NCI-H460 (cell line): ENCODE results near the gene ARHGAP4. TPM values are rescaled to one million over a fixed set of nuclear protein-coding genes. Genes with fewer than 3 reads are reported as not detected.

Experiments used
- DNase-seq: peaks from one replicate; pipeline ENCODE4 v3.0.0-alpha.2; 2016; ENCODE audit warnings: low read depth; ENCODE audit errors: extremely low read depth
- total RNA-seq: library from RNA; depleted of rRNA; stranded (reverse); fragments of >200 nt; shearing (Covaris generic); gene quantifications from 2 replicates; pipeline ENCODE4 v1.2.3, GENCODE V29; 2014

Gene ARHGAP4
- total RNA-seq, 1 experiment from 2014 or later: 55.0 TPM

DNA sequence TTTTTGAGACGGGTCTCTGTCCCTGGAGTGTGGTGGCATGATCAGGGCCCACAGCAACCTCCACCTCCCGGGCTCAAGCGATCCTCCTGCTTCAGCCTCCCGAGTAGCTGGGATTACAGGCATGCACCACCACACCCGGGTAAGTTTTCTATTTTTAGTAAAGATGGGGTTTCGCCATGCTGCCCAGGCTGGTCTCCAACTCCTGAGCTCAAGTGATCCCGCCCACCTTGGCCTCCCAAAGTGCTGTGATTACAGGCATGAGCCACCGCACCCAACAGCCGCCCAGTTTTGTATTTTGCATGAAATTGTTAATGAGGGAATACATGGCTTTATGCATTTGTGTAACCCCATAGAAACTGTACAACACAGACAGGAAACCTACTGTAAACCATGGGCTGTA lies 2.8 kb upstream of the ARHGAP4 start:
- no peak for DNase-seq

DNA sequence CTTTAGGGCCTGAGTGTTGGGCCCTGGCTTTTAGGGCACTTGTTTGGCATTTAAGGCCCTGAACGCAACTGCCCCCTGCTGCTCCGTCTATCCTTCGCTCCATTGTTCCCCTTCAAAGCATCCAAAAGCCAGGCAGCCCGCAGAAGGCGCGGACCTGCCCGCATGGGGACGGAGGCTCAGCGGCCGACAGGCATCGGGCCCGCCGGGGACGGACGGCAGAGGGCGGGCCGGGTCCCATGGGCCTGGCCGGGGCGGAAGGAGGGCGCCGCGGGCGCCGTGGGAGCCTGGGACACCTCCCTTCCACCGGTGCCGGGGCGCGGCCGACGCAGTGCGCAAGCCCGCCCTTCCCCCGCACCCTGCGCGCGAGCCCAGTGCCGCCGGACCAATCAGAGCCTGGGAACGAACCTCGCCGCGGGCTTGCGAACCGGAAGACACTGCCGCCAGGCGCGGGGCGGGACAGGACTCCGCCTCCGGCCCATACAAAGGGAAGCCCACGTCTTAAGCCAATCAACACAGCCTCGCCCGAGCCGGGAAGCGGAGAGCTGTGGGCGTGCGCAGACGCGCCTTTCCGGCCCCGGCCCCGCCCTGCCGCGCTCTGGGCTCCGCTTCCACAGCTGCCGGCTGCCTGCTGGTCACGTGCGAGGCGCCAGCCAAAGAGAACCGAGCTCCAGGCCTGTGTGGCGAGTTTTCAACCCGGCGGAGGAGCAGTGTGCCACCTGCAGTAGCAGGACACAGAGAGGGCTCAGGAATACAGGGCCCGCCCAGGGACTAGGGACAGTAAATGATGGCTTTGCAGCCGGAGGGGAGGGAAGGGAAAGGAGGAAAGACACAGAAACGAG lies 2.1 kb upstream of the ARHGAP4 start:
- peak; percentile 97 for DNase-seq

DNA sequence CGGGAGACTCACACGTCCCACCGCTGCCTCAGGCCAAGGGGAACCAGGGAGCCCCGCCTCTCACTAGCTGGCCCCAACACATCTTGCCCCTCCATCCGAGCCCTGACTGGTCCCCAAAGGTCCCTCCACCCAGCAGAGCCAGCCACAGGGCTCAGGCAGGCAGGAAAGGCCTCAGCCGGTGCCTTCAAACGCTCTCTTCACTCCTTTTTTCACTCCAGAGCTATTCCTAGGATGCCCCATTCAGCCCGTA lies 1.5 kb upstream of the ARHGAP4 start:
- DNase-seq: no peak

- peak; percentile 23 for DNase-seq
Observed at GRCh38 chrX:153926858-153927671, 1.0 kb upstream of the ARHGAP4 start.

- DNase-seq: no peak
Observed at GRCh38 chrX:153926552-153926857, 441 bp upstream of the ARHGAP4 start.

DNA sequence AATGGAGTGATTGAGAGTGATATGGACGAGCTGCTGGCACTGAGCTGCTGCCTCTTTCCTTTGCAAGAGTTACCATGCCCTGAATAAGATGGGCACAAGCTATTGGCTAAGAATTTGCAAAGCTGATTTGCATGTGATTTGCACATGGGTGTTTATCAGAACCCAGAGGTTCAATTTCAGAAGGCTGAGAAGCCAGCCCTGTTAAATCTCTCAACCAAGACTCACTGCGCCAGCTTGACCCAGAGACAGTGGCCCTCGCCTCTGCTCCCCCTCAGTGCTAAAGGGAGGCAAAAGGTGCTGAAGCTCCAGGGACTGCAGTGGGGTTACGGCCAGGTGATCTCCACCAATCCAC lies 701 bp downstream of the ARHGAP4 start:
- DNase-seq: no peak

DNA sequence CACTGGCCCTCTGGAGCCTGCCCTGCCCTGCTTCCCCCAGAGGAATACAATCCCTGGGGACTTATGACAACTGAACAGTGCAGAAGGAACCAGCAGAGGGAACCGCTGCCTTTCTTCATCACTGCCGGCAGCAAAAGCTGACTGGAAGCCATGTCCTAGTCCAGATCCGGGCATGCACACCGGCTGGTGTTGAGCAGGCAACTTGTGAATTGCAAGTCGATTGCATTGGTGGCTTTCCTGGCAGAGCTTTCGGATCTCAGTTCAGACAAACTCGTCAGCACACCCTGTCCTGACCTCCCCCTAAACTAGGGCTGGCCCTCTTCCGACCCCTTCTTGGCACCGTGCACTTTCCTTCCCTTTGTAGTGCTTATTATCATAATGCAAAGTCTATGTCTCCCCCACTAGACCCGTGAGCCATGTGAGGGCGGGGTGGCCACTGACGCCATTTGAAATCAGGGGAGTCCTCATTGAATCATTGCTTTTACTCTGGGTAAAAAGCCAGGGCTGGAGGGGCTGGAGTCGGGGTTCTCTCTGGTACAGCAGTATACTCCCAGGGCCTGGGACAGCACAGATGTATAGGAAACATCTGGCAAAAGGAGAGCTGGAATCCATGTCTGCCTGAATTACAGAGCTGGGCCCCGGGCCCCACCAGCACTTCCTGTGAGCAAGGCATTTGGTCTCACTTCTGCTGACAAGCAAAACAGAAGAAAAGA lies 1.8 kb downstream of the ARHGAP4 start:
- DNase-seq: peak; percentile 77

- peak; percentile 48 for DNase-seq
Observed at GRCh38 chrX:153922932-153923857, 2.9 kb downstream of the ARHGAP4 start.

DNA sequence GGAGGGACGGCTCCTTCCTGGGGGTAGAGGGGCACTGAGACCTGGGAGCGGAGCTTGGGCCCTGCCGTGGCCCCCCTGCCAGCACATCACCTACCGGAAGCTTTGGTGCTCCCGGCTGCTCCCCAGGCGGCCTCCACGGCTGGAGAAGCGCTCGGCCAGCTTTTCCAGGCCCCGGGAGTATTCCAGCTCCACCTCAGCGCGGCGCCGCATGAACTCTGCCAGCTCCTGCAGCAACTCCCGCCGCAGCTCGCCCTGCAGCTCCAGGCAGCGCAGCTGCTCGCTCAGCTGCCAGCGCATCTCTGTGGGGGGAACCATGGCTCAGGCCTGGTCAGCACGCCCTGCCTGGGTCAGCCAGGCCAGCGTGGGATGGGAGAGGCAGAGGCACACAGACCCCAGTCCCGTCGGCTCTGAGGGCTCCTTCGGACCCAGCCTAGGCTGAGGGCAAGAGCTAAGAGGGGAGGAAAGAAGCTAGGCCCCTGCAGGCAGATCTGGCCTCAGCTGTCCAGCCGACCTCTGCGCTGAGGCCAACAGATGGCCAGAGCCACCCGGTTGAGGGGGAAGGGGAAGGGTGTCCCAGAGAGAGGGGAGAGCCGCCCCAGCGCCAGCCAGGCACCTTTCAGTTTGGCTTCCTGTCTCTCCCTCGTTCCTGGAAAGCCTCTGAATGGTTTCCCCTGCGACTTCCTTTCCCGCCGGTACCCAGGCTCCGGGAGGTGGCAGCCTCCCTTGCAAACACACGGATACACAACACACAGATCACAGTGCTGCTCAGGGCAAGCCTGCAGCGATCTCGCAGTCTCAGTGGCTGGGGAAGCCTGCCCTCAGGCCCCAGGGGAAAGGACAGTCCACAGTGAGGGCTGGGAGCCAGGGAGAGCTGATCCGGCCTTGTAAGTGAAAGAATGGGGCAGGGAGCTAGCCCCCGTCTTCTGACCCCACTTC lies 4.3 kb downstream of the ARHGAP4 start:
- no peak for DNase-seq

GRCh38 chrX:153921070-153921469 lies 5.0 kb downstream of the ARHGAP4 start:
- no peak for DNase-seq

GRCh38 chrX:153920546-153920945 lies 5.5 kb downstream of the ARHGAP4 start:
- DNase-seq: no peak

- no peak for DNase-seq
Observed at GRCh38 chrX:153919281-153919680, 6.8 kb downstream of the ARHGAP4 start.

- no peak for DNase-seq
Observed at GRCh38 chrX:153917869-153918268, 8.2 kb downstream of the ARHGAP4 start.

DNA sequence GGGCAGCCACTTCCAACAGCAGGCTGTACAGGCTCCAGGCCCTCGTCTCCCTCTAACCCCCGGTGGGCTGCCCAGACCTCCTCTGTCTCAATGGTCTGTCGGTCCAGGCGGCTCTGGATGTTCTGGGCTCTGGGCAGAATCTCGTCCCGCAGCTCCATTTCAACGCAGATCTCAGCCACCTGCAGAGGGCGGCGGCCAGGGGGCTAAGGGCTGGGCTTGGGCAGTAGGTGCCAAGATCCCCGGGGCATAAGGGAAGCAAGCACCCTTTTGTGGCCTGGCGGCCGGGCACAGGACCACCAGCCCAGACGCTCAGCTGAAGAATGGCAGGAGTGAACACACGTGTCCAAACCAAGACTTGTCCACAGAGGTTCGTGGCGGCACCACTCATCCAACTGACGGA lies 12.4 kb downstream of the ARHGAP4 start:
- no peak for DNase-seq

DNA sequence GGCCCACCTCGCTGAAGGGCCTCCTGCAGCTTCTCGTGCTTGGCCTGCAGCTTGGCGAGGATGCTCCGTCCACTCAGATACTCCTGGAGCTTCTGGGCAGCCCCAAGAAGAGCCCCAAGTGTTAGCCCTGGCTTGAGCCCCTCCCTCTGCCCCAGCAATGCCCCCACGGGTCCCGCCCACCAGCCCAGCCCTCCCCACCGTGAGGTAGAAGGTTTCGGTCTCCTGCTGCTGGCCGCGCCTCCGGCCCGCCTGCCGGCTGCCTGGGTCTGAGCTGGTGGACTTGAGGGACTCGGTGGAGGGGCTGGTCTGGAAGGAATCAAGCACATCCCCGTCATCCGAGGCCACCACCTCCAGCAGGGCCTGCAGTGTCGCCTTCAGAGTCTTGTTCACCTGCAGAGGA lies 12.9 kb downstream of the ARHGAP4 start:
- no peak for DNase-seq

DNA sequence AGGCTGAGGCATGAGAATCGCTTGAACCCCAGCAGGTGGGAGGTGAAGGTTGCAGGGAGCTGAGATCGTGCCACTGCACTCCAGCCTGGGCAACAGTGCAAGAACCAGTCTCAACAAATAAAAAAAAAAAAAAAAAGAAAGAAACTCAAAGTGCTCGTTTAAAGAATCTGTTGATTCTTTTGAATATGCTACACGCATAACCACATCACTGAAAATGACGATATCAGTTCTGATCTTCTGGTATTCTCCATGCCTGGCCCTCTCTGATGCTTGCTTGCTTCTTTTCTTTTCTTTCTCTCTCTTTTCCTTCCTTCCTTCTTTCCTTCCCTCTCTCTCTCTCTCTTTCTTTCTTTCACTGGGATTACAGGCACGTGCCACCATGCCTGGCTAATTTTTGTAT lies 14.3 kb downstream of the ARHGAP4 start:
- DNase-seq: no peak

- DNase-seq: no peak
Observed at GRCh38 chrX:153910446-153910845, 15.6 kb downstream of the ARHGAP4 start.

DNA sequence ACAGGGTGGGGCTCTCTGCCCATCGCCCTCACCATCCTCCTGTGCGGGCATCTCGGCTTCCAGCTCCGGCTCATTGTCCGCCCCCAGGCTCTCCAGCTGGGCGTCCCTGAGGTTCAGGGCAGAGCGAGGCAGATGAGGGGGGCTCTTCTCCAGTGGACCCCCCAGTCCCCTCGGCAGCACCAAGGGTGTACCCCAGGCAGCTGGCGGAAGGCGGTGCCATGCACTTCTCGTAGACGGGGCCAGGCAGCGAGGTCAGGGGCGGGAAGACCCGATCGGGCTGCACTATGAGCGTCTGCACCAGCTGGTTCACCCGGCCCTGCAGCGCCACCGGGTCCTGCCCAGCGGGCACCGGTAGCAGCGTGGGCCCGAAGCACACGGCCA lies 16.1 kb downstream of the ARHGAP4 start:
- no peak for DNase-seq

DNA sequence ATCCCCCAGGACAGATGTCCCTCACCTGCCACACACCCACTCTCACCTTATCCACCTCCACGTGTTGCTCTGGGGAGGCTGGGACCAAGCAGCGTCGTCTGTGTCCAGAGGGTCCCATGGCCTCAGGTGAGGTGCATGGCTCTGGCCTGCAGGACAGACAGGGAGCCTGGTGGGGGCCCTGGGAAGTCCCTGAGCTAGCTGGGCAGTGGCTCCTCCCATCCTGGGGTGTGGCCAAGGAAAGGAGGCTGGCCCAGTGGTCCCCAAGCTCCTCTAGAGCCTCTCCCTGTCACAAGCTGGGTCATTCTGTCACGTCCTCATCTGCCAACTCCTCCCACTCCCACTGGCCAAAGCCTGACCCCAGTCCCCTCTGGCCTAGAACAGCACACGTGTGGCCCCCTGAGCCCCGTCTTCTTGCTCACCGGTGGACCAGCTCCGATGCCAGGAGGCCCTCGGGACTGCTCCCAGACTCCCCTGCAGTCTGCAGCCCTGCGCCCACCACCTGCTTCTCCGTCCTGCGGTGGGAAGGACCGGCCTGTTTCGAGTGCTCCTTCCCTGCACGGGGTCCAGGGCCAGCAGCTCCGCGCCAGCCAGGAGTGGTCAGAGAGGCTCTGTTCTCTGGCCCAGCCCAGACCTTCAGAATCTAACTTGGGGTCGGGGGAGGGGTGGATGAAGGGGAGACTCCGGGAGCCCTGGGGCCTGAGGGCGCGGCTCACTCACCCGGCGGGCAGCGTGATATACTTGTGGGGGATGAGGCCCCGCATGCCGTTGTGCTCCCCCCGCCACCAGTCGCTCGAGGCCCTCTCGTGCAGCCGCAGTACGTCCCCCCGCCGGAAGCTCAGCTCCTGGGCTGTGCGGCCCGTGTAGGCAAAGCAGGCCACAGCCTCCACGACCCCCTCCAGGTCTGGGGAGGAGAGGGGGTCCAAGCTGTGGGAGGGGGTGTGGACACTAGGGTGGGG lies 16.8 kb downstream of the ARHGAP4 start:
- no peak for DNase-seq
